HG02943 (cell line): Measurements from ENCODE around the gene PRR5L.
"Not testable (repeated sequence)": the region's sequence is repeated elsewhere in the genome, so short reads cannot be mapped to it uniquely, and the experiment has no call there.

Experiments
- ATAC-seq: cut with Tn5 transposase; IDR thresholded peaks from one replicate; pipeline ENCODE4 v1.9.1; 2021; ENCODE audit warnings: mild to moderate bottlenecking, low read depth, moderate library complexity; ENCODE audit not compliant: unreplicated experiment

PRR5L gene

DNA sequence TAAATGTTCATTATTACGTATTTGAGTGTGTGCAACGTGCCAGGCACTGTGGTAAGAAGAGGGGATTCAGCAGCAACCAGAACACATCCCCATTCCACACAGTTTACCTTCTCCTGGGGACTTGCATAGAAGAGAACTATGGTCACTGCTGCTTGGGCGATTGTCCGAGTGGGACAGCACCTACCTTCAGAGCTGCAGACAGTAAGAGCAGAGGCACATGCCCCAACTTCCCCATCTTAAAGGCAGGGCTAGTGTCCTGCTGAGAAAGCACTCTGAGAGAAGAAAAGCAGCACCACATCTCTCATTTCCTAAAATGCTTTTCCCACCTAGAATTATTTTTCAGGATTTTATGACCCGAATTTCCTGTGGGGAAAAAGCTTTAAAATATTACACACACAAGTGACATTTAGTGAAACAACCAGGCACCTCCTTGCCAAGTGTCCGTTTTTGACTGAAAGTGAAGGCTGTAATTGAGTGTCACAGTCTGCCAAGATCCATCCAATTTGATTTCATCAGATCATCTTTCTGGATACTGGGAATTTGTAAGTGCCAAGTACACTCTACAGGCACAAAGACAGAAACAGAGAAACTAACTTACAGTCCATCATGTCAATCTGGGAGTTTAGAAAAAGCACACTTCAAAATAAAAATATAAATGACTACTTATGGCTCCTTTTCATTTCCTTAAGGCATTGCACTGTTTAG lies 189.4 kb downstream of the PRR5L start:
- no peak for ATAC-seq

DNA sequence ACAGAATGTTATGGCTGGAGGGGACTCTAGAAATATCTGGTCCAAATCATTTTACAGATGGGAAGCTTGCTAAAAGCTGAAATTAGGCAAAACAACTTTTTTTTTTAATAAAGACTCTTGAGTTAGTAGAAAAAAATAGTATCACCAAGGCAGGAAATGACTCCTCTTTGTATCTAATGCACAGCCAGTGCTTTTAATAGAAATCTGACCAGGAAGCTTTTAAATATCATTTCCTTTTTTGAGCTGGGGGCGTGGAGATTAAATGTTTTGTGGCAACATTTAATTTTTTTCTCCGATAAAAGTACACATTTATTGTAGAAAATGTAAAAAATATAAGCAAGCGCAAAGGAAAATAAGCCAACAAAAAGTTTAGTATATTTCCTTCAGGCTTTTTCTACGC lies 191.5 kb downstream of the PRR5L start:
- ATAC-seq: no peak

DNA sequence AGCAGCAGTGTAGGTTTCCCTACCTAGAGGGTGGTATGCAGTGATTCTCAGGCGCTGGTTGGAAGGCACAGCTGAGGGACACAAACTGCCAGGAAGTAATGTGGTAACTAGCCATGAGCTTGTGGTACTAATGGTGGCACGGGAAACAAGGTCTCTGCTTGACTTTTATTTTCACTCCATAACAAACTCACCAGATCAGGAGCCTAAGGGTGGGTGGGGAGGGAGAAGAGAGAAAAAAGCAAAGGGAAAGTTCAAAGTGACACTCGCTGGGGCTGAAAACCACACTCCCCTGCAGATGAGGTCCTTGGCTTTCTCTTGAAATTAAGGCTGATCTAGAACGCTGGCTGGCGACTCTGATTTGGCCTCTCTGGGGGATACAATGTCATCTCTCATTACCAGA lies 192.0 kb downstream of the PRR5L start:
- peak; percentile 81 for ATAC-seq

DNA sequence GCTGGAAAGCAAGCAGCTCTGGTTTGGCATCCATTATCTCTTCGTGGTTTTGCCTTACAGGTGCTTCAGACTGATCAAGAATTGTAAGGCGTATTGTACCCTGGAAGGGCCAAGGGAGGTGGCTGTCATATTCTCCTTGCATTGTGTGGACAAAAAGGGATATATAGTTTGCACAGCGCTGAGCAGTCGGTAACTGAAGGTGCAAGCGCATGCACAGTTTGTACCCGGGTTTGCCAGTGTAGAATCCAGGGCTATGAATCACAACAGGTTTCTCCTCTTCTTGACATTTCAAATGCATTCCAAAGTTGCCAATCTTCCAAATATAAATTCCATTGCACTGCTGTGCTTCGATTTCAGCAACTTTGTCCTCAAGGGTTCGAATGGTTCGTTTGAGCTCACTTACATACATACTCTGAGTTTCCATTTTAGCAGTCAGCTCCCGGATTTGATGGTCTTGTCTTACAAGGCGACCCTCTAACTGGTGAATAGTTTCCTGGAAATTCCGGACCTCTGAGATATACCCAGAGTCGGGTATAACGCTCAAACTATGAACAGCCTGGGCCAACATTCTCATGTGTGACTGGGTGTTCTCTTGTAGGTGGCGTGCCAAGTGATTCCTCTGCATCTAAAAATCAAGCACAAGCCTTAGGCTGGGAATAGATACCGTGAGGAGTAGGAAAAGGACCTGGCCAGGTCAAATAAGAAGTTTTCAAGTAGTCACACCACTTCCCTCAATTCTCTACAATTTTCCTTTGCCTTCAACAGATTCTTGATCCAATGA lies 194.1 kb downstream of the PRR5L start:
- ATAC-seq: no peak

DNA sequence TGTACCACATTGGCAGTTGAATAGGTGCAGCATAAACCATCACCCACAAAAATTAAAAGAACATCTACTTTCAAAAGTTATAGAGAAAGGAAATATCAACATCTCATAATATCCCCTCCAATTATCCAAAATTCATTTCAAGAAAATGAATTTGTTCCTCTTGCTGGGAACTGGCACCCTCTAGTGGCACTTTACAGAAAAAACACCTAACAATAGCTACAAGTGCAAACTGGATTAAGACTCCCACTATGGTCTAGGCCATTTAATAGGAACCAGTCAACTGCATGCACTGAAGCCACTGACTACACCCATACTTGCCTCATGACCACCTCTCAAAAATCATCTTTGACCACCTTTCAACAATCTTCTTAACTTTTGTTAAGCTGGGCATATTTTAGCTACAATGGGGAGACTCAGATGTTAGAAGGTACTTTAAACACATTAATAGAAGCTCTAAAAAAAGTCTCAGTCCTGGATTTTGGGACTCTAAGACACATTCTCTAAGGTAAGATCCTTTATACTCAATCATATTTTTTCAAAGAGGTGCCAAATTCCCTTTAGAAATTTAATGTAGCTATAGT lies 196.7 kb downstream of the PRR5L start:
- no peak for ATAC-seq

DNA sequence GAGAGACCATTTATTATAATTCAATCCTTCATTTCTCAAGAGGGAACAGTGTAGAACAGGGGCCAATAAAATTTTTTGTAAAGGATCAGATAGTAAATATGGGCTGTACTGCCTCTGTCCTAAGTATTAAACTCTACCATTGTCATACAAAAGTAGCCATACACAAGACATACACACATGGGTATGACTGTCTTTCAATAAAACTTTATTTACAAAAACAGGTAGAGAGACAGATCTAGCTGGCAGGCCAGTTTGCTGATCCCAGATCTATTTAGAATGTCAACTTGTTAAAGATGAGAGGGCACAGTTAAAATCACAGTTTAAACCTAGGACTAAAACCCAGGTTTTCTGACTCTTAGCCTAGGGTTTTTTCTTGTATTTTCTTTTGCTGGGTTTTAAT lies 197.2 kb downstream of the PRR5L start:
- ATAC-seq: no peak

DNA sequence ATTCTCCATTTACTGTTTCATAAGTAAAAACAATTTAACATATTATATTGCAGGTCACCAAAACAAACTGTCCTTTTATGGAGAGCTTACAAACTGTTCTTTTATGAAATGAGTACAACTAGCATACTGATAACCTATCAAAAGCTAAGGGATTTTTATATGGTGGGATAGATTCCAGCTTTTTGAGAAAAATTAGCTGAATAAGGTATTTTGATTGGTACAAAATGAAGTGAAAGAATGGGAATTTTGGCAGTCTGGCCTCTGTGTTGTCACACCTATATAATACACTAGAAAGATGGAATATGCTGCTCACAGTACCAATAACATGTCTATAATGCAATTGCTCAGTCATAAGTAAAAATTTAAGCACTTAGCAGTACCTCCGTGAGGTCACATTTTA lies 202.6 kb downstream of the PRR5L start:
- no peak for ATAC-seq

DNA sequence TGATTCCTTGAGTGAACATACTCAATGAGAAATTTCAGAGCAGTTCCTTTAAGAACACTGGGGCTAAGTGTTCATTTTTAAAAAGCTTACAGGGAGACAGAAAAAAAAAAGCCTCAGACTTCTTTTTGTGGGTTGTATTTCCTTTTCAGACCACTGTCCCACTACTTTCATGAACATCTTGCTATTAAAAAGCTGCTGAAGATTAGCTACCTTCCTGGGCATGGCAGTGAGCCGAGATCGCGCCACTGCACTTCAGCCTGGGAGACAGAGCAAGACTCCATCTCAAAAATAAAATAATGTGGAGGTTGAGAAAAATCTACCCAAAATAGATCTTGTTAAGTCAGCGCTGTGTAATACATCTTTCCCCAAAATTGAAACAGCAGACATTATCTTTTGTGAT lies 203.2 kb downstream of the PRR5L start:
- no peak for ATAC-seq

DNA sequence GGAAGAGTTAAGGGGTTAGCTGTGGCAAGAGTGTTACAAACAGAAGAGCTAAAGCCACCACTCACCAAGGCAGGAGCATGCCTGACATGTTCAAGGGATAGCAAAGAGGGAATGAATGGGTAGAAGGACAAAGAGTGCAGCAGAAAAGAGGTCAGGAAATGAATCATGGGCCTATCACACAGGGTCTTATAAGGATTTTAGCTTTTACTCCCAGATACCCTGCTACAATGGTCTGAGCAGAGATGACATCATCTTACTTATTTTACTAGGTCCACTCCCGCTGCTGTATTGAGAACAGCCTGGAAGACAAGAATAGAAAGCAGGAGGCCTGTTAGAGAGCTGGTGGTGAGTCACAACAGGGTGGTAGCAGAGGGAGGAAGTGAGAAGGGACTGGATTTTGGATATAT lies 204.2 kb downstream of the PRR5L start:
- ATAC-seq: peak; percentile 66

DNA sequence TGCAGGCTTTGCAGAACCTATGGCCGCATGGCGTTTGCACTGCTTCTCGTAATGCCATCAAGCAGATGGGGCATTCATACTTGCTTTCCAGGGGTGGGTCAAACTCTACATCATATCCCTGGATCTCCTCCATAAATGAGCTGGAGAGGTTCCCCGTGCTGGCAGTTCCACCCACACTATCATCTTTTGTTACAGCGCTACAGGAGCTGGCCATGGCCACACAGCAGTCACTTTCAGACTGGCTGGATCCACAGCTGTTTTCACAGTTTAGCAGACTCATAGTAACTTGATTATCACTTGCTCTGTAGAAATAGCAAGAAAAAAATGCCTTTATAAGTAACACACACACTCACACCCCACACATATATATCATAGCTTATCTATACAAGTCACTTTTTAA lies 205.1 kb downstream of the PRR5L start:
- ATAC-seq: no peak

DNA sequence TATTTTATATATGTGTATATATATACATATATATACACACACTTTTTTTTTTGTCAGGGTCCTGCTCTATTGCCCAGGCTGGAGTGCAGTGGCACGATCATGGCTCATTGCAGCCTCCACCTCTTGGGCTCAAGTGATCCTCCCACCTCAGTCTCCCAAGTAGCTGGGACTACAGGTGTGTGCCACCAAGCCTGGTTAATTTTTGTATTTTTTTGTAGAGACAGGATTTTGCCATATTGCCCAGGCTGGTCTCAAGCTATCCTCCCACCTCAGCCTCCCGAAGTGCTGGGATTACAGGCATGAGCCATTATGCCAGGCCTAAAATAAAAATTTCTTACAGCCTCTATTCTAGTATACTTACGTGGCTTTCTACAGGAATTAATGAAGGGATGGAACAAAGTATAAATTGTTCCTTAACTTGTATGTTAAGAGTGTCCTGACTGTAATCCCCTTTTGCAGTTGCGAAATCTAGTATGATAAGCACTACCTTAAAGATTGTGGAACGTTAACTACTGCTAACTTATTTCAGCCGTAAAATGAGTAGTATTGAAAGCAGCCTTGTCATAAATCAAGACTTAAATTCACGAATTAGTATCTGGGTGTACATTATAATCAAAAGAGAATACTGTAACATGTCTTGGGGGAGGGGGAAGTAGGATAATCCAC lies 211.9 kb downstream of the PRR5L start:
- ATAC-seq: no peak

DNA sequence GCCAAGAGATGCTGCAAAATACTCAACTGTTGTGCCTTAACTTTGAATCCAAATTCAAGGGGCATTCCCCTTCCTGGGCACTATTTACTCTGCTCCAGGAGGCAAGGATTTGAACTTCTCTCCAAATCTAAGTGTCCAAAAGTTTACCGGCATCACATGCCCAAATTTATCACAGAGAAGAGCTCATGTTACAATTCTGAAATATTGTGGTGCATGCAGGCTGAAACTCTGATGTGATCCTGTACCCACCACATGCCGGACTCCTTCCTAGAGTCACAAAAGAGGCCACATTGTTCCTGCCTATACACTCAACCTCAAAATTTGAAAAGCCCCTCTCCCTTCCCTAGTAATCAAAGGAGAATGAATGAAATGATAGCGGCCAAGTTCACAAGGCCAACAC lies 212.7 kb downstream of the PRR5L start:
- no peak for ATAC-seq

DNA sequence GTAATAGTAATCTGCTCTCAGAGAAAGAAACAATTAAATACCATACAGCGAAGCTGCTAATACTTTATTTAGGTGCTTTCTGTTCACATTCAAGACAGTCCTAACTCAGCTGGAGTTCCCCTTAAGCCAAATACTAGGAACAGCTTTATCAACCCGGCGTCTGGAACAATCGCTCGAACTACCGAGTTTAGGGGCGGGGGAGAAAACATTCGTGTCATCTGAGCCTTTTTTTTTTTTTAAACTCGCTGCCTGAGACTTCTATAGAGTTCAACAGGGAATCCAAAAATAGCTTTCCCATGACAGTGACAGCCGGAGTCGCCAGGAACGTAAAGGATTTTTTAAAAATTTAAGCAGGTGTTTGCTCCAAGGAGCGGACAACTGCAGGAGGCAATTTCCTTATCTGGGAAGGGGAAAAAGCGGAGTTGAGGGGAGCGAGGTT lies 213.1 kb downstream of the PRR5L start:
- no peak for ATAC-seq

DNA sequence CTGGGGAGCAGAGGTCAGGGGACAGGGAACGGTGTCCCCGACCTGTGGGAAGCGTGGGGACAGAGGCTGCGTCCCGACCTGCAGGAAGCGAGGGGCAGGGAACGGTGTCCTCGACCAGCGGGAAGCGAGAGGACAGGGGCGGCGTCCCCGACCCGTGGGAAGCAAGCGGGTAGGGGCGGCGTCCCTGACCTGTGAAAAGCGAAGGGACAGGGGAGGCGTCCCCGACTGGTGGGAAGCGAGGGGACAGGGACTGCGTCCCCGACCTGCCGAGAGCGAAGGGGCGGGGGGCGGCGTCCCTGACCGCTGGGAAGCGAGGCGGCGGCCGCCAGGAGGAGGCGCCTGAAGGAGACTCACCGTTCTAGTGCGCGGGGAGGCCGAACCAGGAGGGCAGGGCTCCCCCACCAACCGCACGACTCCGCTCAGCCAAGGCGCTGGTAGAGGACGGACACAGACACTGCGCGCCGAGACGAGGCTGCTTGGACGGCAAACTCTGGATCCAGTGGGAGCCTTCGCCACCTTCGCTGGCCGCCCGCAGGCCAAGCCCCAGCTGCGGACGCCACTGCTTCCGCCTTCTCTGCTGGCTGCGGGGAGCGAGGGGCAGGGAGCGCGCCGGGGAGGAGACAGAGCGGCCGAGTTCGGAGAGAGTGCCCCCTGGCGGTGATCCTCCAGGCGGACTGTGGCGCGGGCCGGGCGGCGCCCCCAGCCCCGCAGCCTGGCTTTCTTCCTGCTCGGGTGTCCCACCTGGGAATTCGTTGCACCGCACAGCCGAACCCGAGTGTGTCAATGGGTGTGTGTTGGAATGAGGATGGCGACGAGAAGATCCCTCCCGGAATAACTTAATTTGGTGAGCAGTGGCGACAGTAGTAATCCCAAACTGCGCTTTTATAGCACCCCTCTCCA lies 213.9 kb downstream of the PRR5L start, which contains the start of gene TRAF6:
TRAF6 (minus strand) TSS at position 579 of the 900 bp plus-strand sequence. CDS start 8,757 bp downstream, outside the sequence.
- peak; percentile 98 for ATAC-seq

DNA sequence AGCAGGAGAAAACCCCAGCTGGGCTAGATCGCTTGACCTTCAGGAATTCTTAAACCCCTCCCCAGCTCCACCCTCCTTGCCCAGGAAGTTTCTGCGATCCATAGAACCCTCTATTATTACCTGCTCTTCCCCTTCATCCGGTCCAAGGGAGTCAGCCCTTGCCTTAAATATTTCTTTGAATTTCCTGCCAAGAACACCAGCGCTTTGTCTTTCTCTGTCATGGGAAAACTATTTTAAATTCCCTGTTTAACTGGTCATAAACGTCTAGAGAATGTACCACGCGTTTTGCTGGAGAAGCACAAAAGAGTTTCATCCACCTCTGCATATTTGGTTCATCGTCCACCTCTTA lies 214.5 kb downstream of the PRR5L start:
- no peak for ATAC-seq

DNA sequence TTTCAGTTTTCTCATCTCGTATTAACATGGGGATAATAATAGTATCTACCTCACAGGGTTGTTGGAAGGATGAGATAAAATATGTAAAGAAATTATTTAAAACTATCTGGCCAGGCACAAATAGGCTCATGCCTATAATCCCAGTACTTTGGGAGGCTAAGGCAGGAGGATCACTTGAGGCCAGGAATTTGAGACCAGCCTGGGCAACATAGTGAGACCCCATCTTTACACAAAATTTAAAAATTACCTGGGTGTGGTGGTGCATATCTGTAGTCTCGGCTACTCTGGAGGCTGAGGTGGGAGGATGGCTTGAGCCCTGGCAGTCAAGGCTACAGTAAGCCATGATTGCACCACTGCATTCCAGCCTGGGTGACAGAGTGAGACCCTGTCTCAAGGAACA lies 215.0 kb downstream of the PRR5L start:
- not testable (repeated sequence) for ATAC-seq

DNA sequence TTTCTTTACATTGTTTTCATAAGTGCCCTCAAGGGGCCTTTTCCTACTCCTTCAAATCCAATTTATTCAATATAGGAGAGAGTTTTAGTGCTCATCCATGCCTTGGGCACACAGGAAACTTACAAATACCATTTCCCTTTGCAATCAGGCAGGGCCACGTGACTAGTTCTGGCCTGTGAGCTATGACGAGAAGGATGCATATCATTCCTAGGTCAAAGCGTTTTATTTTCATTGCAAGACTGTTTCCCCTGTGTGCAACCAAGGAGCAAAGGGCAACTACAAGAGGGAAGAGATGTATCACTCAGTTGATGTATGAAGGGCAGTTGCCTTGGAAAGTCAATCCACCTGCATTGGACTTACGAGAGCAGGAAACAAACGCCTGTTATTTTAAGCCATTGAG lies 215.9 kb downstream of the PRR5L start:
- ATAC-seq: no peak

DNA sequence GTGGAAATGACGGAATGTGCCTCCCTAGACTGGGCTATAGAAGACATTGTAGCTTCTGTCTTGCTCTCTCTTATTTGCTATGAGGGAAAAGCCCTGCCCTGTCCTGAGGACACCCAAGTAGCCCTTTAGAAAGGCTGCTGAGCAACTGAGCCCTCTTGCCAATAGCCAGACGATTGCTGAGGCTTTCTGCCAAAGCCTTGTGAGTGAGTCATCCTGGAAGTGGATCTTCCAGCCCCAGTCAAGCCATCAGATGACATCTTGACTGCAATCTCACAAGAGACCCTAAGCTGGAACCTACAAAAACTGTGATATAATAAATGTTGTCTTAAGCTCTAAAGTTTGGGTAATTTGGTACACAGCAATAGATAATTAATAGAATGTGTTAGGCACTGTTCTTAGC lies 217.9 kb downstream of the PRR5L start:
- ATAC-seq: no peak
